ENCODE results near the gene FBXO38.
"Not testable (repeated sequence)": the region's sequence is repeated elsewhere in the genome, so short reads cannot be mapped to it uniquely, and the experiment has no call there.

Gene FBXO38

GRCh38 chr5:148468746-148469145 is 85.0 kb downstream of the FBXO38 start:
- H3K27ac ChIP-seq; DNase-seq (ENCODE audit: low read depth, low spot score): not testable (repeated sequence)

- DNase-seq (ENCODE audit: low read depth, low spot score), result no peak
Measured at GRCh38 chr5:148469501-148469935, 85.8 kb downstream of the FBXO38 start.

GRCh38 chr5:148471379-148471778 is 87.6 kb downstream of the FBXO38 start:
- no peak overlapping the region for H3K27ac ChIP-seq
- no peak for DNase-seq (ENCODE audit: low read depth, low spot score)

More at GRCh38 chr5:148469501-148469935, 85.8 kb downstream of the FBXO38 start:
- no peak overlapping the region for H3K27ac ChIP-seq

GRCh38 chr5:148474025-148474511 is 90.3 kb downstream of the FBXO38 start:
- no peak overlapping the region for H3K27ac ChIP-seq
- no peak for DNase-seq (ENCODE audit: low read depth, low spot score)

GRCh38 chr5:148476302-148476701 is 92.5 kb downstream of the FBXO38 start:
- no peak for DNase-seq (ENCODE audit: low read depth, low spot score)

GRCh38 chr5:148477429-148477828 is 93.7 kb downstream of the FBXO38 start:
- no peak overlapping the region for H3K27ac ChIP-seq
- DNase-seq (ENCODE audit: low read depth, low spot score), result no peak

More at GRCh38 chr5:148476302-148476701, 92.5 kb downstream of the FBXO38 start:
- H3K27ac ChIP-seq, result no peak overlapping the region

- no peak for DNase-seq (ENCODE audit: low read depth, low spot score)
- no peak overlapping the region for H3K27ac ChIP-seq
Measured at GRCh38 chr5:148482196-148482595, 98.4 kb downstream of the FBXO38 start.

- DNase-seq (ENCODE audit: low read depth, low spot score), result no peak
- no peak overlapping the region for H3K27ac ChIP-seq
Measured at GRCh38 chr5:148482697-148483462, 99.1 kb downstream of the FBXO38 start.

GRCh38 chr5:148483750-148484149 is 100.0 kb downstream of the FBXO38 start:
- H3K27ac ChIP-seq, result no peak overlapping the region
- DNase-seq (ENCODE audit: low read depth, low spot score), result no peak

GRCh38 chr5:148484651-148485050 is 100.9 kb downstream of the FBXO38 start:
- no peak for DNase-seq (ENCODE audit: low read depth, low spot score)

GRCh38 chr5:148486456-148486855 is 102.7 kb downstream of the FBXO38 start:
- no peak overlapping the region for H3K27ac ChIP-seq
- DNase-seq (ENCODE audit: low read depth, low spot score), result no peak

More at GRCh38 chr5:148484651-148485050, 100.9 kb downstream of the FBXO38 start:
- H3K27ac ChIP-seq, result no peak overlapping the region

- DNase-seq (ENCODE audit: low read depth, low spot score), result no peak
- H3K27ac ChIP-seq, result no peak overlapping the region
Measured at GRCh38 chr5:148488757-148489156, 105.0 kb downstream of the FBXO38 start.

GRCh38 chr5:148491015-148491792 is 107.4 kb downstream of the FBXO38 start:
- DNase-seq (ENCODE audit: low read depth, low spot score), result no peak
- no peak overlapping the region for H3K27ac ChIP-seq

GRCh38 chr5:148491793-148492184 is 108.0 kb downstream of the FBXO38 start:
- no peak overlapping the region for H3K27ac ChIP-seq
- DNase-seq (ENCODE audit: low read depth, low spot score), result no peak

GRCh38 chr5:148492351-148492750 is 108.6 kb downstream of the FBXO38 start:
- no peak for DNase-seq (ENCODE audit: low read depth, low spot score)

More at GRCh38 chr5:148492351-148492750, 108.6 kb downstream of the FBXO38 start:
- H3K27ac ChIP-seq, result no peak overlapping the region

All from epithelial cell of prostate (primary cell).